Panc1 (cell line): ENCODE data around the gene CDH13.

ENCODE experiments used
- POLR2AphosphoS5 ChIP-seq: IDR thresholded peaks from 2 replicates; pipeline ENCODE4 v1.6.1; 2012; ENCODE audit warnings: mild to moderate bottlenecking, low read depth, low read length, moderate library complexity
- TF ChIP-seq, protein P1 (sequence below): fragments of 450-650 bp; IDR thresholded peaks from 2 replicates; pipeline ENCODE4 v1.5.1; 2017; ENCODE audit warnings: mild to moderate bottlenecking
- TF ChIP-seq, protein P2 (sequence below), 2 experiments: IDR thresholded peaks; 2 replicates each; pipeline ENCODE4 v1.6.1; 2011 to 2012; ENCODE audit warnings: low read depth in 2 of 2, control low read depth in 1 of 2, low read length in 1 of 2, mild to moderate bottlenecking in 1 of 2, moderate library complexity in 1 of 2; ENCODE audit not compliant: insufficient read depth in 1 of 2

DNA sequence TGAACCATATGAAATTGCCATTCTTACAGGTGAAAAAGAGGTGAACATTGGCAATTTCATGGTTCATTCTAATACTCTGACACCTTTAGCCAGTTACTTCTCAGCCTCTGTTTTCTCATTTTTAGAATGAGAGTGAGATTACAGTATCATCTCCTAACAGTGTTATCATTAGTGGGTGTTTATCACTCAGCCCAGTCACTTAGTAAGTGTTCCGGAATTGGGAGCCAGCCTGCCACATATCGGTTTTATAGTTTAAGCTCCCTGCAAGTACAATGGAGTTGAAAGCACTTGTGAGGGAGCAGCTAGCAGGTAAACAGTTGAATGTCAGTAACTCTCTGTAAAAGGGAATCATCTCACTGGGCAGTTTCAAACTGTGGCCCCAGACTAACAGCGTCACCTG, 597.9 kb downstream of the CDH13 start:
- TF ChIP-seq, protein P1, sequence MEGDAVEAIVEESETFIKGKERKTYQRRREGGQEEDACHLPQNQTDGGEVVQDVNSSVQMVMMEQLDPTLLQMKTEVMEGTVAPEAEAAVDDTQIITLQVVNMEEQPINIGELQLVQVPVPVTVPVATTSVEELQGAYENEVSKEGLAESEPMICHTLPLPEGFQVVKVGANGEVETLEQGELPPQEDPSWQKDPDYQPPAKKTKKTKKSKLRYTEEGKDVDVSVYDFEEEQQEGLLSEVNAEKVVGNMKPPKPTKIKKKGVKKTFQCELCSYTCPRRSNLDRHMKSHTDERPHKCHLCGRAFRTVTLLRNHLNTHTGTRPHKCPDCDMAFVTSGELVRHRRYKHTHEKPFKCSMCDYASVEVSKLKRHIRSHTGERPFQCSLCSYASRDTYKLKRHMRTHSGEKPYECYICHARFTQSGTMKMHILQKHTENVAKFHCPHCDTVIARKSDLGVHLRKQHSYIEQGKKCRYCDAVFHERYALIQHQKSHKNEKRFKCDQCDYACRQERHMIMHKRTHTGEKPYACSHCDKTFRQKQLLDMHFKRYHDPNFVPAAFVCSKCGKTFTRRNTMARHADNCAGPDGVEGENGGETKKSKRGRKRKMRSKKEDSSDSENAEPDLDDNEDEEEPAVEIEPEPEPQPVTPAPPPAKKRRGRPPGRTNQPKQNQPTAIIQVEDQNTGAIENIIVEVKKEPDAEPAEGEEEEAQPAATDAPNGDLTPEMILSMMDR: no peak
- no peak for TF ChIP-seq POLR2AphosphoS5
- TF ChIP-seq, protein P2, sequence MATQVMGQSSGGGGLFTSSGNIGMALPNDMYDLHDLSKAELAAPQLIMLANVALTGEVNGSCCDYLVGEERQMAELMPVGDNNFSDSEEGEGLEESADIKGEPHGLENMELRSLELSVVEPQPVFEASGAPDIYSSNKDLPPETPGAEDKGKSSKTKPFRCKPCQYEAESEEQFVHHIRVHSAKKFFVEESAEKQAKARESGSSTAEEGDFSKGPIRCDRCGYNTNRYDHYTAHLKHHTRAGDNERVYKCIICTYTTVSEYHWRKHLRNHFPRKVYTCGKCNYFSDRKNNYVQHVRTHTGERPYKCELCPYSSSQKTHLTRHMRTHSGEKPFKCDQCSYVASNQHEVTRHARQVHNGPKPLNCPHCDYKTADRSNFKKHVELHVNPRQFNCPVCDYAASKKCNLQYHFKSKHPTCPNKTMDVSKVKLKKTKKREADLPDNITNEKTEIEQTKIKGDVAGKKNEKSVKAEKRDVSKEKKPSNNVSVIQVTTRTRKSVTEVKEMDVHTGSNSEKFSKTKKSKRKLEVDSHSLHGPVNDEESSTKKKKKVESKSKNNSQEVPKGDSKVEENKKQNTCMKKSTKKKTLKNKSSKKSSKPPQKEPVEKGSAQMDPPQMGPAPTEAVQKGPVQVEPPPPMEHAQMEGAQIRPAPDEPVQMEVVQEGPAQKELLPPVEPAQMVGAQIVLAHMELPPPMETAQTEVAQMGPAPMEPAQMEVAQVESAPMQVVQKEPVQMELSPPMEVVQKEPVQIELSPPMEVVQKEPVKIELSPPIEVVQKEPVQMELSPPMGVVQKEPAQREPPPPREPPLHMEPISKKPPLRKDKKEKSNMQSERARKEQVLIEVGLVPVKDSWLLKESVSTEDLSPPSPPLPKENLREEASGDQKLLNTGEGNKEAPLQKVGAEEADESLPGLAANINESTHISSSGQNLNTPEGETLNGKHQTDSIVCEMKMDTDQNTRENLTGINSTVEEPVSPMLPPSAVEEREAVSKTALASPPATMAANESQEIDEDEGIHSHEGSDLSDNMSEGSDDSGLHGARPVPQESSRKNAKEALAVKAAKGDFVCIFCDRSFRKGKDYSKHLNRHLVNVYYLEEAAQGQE (IDR thresholded peaks at IDR 0.05; ENCODE audit: insufficient read depth in 1 of 2, low read depth in 2 of 2, low read length in 1 of 2): no peak
